ENCODE data around the gene DMD. TPM values are rescaled to one million over a fixed set of nuclear protein-coding genes. Genes with fewer than 3 reads are reported as not detected.
"Not testable (repeated sequence)": the region's sequence is repeated elsewhere in the genome, so short reads cannot be mapped to it uniquely, and the experiment has no call there.

The DMD gene
- total and polyA plus RNA-seq, 4 donors: 3.9 to 73.8 (median 11.2) TPM

GRCh38 chrX:32538554-32538953 lies 672.8 kb downstream of the DMD start:
- Histone ChIP-seq H3K27ac (ENCODE audit: low read depth in 1 of 2, low read length in 1 of 2) (no peak overlapping the region), H3K9ac (ENCODE audit: insufficient read depth in 1 of 2, low read length in 2 of 2) (no peak overlapping the region), H3K4me3 (no peak overlapping the region), H3K9me3 (ENCODE audit: control insufficient read depth in 4 of 4, insufficient read depth in 3 of 4, low read length in 3 of 4) (no peaks in the 10 kb centered on the region), H3K27me3 (ENCODE audit: control insufficient read depth in 3 of 3, insufficient read depth in 3 of 3, low read length in 2 of 3) (peaks cover 0 to 2% (median 0%) of the 10 kb centered on the region in 3 donors), H3K4me1 (ENCODE audit: control insufficient read depth in 5 of 5, insufficient read depth in 5 of 5, low read length in 5 of 5) (no peaks in the 10 kb centered on the region), H3K36me3 (ENCODE audit: control insufficient read depth in 4 of 4, insufficient read depth in 4 of 4, low read length in 4 of 4) (no peaks in the 10 kb centered on the region)
- ATAC-seq (ENCODE audit: insufficient read depth, low FRiP score) (no peak), DNase-seq (no peak)
- TF ChIP-seq, protein P1, sequence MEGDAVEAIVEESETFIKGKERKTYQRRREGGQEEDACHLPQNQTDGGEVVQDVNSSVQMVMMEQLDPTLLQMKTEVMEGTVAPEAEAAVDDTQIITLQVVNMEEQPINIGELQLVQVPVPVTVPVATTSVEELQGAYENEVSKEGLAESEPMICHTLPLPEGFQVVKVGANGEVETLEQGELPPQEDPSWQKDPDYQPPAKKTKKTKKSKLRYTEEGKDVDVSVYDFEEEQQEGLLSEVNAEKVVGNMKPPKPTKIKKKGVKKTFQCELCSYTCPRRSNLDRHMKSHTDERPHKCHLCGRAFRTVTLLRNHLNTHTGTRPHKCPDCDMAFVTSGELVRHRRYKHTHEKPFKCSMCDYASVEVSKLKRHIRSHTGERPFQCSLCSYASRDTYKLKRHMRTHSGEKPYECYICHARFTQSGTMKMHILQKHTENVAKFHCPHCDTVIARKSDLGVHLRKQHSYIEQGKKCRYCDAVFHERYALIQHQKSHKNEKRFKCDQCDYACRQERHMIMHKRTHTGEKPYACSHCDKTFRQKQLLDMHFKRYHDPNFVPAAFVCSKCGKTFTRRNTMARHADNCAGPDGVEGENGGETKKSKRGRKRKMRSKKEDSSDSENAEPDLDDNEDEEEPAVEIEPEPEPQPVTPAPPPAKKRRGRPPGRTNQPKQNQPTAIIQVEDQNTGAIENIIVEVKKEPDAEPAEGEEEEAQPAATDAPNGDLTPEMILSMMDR (IDR thresholded peaks at IDR 0.05; ENCODE audit: control extremely low read depth, extremely low read depth): no peak
- WGBS, 2 donors: 81 to 91% methylated on average over 8 of the region's 8 CpGs

DNA sequence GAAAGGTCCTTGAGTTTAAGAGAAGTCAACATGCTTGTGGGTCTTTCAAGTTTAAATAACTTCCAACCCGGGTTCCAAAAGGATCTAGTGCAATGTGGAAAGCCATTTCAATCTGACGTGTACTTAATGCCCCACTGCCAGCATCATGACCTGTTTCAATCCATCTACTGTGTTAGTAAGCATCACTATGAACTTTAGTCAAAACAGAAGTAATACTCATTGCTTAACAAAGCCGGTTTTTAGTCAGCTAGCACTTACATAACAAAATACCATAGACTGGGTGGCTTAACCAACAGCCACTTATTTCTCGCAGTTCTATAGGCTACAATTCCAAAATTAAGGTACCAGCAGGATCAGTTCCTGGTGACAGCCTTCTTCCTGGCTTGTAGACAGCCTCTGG lies 677.5 kb downstream of the DMD start:
- H3K27ac ChIP-seq (ENCODE audit: low read depth in 1 of 2, low read length in 1 of 2): no peak overlapping the region
- no peaks in the 10 kb centered on the region for H3K4me1 ChIP-seq (ENCODE audit: control insufficient read depth in 5 of 5, insufficient read depth in 5 of 5, low read length in 5 of 5)
- ATAC-seq (ENCODE audit: insufficient read depth, low FRiP score) (no peak), DNase-seq (no peak)
- no peaks in the 10 kb centered on the region for H3K36me3 ChIP-seq (ENCODE audit: control insufficient read depth in 4 of 4, insufficient read depth in 4 of 4, low read length in 4 of 4)
- peaks cover 0 to 4% (median 0%) of the 10 kb centered on the region in 3 donors for H3K27me3 ChIP-seq (ENCODE audit: control insufficient read depth in 3 of 3, insufficient read depth in 3 of 3, low read length in 2 of 3)
- H3K4me3 ChIP-seq: no peak overlapping the region
- TF ChIP-seq, protein P1 (IDR thresholded peaks at IDR 0.05; ENCODE audit: control extremely low read depth, extremely low read depth): no peak
- H3K9me3 ChIP-seq (ENCODE audit: control insufficient read depth in 4 of 4, insufficient read depth in 3 of 4, low read length in 3 of 4): no peaks in the 10 kb centered on the region
- H3K9ac ChIP-seq (ENCODE audit: insufficient read depth in 1 of 2, low read length in 2 of 2): no peak overlapping the region
- WGBS, 2 donors: 72 to 85% methylated on average over 4 of the region's 4 CpGs

DNA sequence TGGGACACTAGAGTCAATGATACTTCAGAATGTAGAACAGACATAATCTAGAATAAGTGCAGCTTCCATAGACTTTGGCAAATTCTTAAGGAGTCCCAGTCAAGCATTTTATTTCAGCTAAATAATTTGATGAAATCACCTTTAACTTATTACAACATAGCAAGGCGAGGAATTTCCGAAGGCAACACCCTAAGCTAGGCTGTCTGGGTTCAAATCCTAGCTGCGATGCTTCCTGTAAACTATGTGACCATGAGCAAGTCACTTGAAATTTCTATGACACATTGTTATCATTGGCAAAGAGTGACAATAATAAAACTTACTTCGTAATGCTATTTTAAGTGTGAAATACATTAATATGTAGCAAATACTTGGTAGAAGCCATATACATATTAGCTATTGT lies 679.1 kb downstream of the DMD start:
- H3K4me1 ChIP-seq (ENCODE audit: control insufficient read depth in 5 of 5, insufficient read depth in 5 of 5, low read length in 5 of 5): no peaks in the 10 kb centered on the region
- no peak overlapping the region for H3K27ac ChIP-seq (ENCODE audit: low read depth in 1 of 2, low read length in 1 of 2)
- H3K9ac ChIP-seq (ENCODE audit: insufficient read depth in 1 of 2, low read length in 2 of 2): no peak overlapping the region
- no peaks in the 10 kb centered on the region for H3K9me3 ChIP-seq (ENCODE audit: control insufficient read depth in 4 of 4, insufficient read depth in 3 of 4, low read length in 3 of 4)
- no peaks in the 10 kb centered on the region for H3K36me3 ChIP-seq (ENCODE audit: control insufficient read depth in 4 of 4, insufficient read depth in 4 of 4, low read length in 4 of 4)
- H3K27me3 ChIP-seq (ENCODE audit: control insufficient read depth in 3 of 3, insufficient read depth in 3 of 3, low read length in 2 of 3): peaks cover 0 to 4% (median 0%) of the 10 kb centered on the region in 3 donors
- no peak overlapping the region for H3K4me3 ChIP-seq
- DNase-seq (no peak), ATAC-seq (ENCODE audit: insufficient read depth, low FRiP score) (no peak)
- WGBS, 2 donors: 70 to 84% methylated on average over 4 of the region's 4 CpGs
- TF ChIP-seq, protein P1 (IDR thresholded peaks at IDR 0.05; ENCODE audit: control extremely low read depth, extremely low read depth): no peak

DNA sequence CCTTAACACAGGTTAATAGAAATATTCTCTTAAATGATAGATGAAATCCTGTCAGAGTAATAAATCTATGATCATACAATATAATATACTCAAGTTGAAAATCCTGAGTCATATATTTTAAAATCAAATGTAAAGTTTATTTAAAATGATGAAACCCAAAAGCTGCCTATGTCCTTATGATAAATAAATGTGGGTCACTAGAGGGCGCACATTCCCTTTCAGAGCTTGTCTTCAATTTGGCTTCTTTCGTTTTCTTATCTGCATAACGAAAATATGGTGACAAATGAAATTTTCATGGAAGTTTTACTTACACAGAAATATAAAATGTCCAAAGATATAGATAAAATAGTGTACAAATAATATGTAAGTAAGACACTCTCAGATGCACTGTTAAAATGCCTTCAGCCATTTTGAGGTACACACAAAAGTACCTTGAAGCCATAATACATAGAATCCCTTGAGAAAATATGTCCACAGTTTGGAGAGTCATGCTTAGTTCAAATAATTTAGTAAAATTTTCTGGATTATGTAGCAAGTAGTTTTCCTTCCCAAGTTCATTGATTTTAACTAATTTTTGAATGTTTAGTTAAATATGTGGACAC lies 680.4 kb downstream of the DMD start:
- Histone ChIP-seq H3K9ac (ENCODE audit: insufficient read depth in 1 of 2, low read length in 2 of 2) (no peak overlapping the region), H3K27me3 (ENCODE audit: control insufficient read depth in 3 of 3, insufficient read depth in 3 of 3, low read length in 2 of 3) (peaks cover 0 to 4% (median 0%) of the 10 kb centered on the region in 3 donors), H3K27ac (ENCODE audit: low read depth in 1 of 2, low read length in 1 of 2) (no peak overlapping the region), H3K4me3 (no peak overlapping the region), H3K36me3 (ENCODE audit: control insufficient read depth in 4 of 4, insufficient read depth in 4 of 4, low read length in 4 of 4) (no peaks in the 10 kb centered on the region), H3K9me3 (ENCODE audit: control insufficient read depth in 4 of 4, insufficient read depth in 3 of 4, low read length in 3 of 4) (no peaks in the 10 kb centered on the region), H3K4me1 (ENCODE audit: control insufficient read depth in 5 of 5, insufficient read depth in 5 of 5, low read length in 5 of 5) (no peaks in the 10 kb centered on the region)
- ATAC-seq (ENCODE audit: insufficient read depth, low FRiP score) (no peak), DNase-seq (peak; percentile 16 to 80 (median 67))
- 0 to 1% methylated on average over 3 of the region's 3 CpGs for WGBS, 2 donors
- TF ChIP-seq, protein P1 (IDR thresholded peaks at IDR 0.05; ENCODE audit: control extremely low read depth, extremely low read depth): no peak

GRCh38 chrX:32528451-32528850 lies 682.9 kb downstream of the DMD start:
- not testable (repeated sequence) for H3K9ac ChIP-seq (ENCODE audit: insufficient read depth in 1 of 2, low read length in 2 of 2); H3K4me3 ChIP-seq; H3K4me1 ChIP-seq (ENCODE audit: control insufficient read depth in 5 of 5, insufficient read depth in 5 of 5, low read length in 5 of 5); H3K9me3 ChIP-seq (ENCODE audit: control insufficient read depth in 4 of 4, insufficient read depth in 3 of 4, low read length in 3 of 4); H3K27me3 ChIP-seq (ENCODE audit: control insufficient read depth in 3 of 3, insufficient read depth in 3 of 3, low read length in 2 of 3); ATAC-seq (ENCODE audit: insufficient read depth, low FRiP score); H3K27ac ChIP-seq (ENCODE audit: low read depth in 1 of 2, low read length in 1 of 2); H3K36me3 ChIP-seq (ENCODE audit: control insufficient read depth in 4 of 4, insufficient read depth in 4 of 4, low read length in 4 of 4)
- peak in 2 of 3 donors; percentile 4 to 25 for DNase-seq

All from lung (tissue), 12 donors.